ENCODE data around the gene PTEN.

- TF ChIP-seq CTCF (IDR thresholded peaks at IDR 0.05; ENCODE audit: poor library complexity) (no peak), EZH2 (IDR thresholded peaks at IDR 0.05; ENCODE audit: borderline replicate concordance) (no peak)
Observed at GRCh38 chr10:87826653-87827052, 36.8 kb upstream of the PTEN start.

All from hepatocyte (in vitro differentiated cells).